SK-N-SH (cell line): ENCODE measurements around the gene C12orf42. TPM values are rescaled to one million over a fixed set of nuclear protein-coding genes. Genes with fewer than 3 reads are reported as not detected.

Experiments
- CTCF ChIA-PET: fragments of 300-600, 350-600 bp; formaldehyde crosslinking; extraction: SDS; loops from one replicate; lab custom pipeline; 2021; lab: Yijun Ruan, JAX
- POLR2A ChIA-PET: fragments of 350-600 bp; sonication (Branson Sonifier 250); formaldehyde crosslinking; extraction: SDS; loops from one replicate; lab custom pipeline; 2020; ENCODE audit warnings: antibody characterized with exemption, inconsistent platforms; lab: Yijun Ruan, JAX
- DNase-seq: peaks from one replicate; pipeline ENCODE4 v3.0.0; 2012
- H2AFZ ChIP-seq: fragments of 200-600 bp; sonication (generic); 2 replicates; pipeline ENCODE4 v1.8.1; 2016; ENCODE audit warnings: antibody characterized with exemption, mild to moderate bottlenecking, low read depth
- H3F3A ChIP-seq: fragments of 200-600 bp; sonication (generic); replicated peaks from 2 replicates; pipeline ENCODE3; 2016; ENCODE audit warnings: antibody characterized with exemption, mild to moderate bottlenecking; ENCODE audit not compliant: insufficient read depth
- H3K27ac ChIP-seq, 2 experiments: fragments of 200-500 bp in 1 of 2; fragments of 200-600 bp in 1 of 2; sonication (Bioruptor generic) in 1 of 2; sonication (generic), shearing (Covaris generic) in 1 of 2; 2 replicates each; pipeline versions ENCODE4 v1.5.1 to v1.6.1; 2014 to 2016; ENCODE audit warnings: low read depth in 2 of 2, inconsistent platforms in 1 of 2, low read length in 1 of 2, mild to moderate bottlenecking in 1 of 2, mixed read lengths in 1 of 2
- H3K27me3 ChIP-seq: fragments of 200-600 bp; sonication (generic), shearing (Covaris generic); 2 replicates; pipeline ENCODE4 v1.6.1; 2016; ENCODE audit warnings: mixed run types; ENCODE audit not compliant: insufficient read depth
- H3K36me3 ChIP-seq, 2 experiments: fragments of 200-500 bp in 1 of 2; fragments of 200-600 bp in 1 of 2; sonication (Bioruptor generic) in 1 of 2; sonication (generic) in 1 of 2; replicated peaks in 1 of 2; 2 replicates each; pipeline versions ENCODE3 to v1.5.1; 2014 to 2016; ENCODE audit warnings: low read length in 1 of 2, mild to moderate bottlenecking in 1 of 2; ENCODE audit not compliant: insufficient read depth in 2 of 2, control insufficient read depth in 1 of 2
- H3K4me1 ChIP-seq, 2 experiments: fragments of 200-500 bp in 1 of 2; fragments of 200-600 bp in 1 of 2; sonication (Bioruptor generic) in 1 of 2; sonication (generic), shearing (Covaris generic) in 1 of 2; 2 replicates each; pipeline versions ENCODE4 v1.5.1 to v1.6.1; 2014 to 2016; ENCODE audit warnings: low read depth in 1 of 2, low read length in 1 of 2, mixed run types in 1 of 2; ENCODE audit not compliant: insufficient read depth in 2 of 2, control insufficient read depth in 1 of 2
- H3K4me2 ChIP-seq: fragments of 200-600 bp; sonication (generic), shearing (Covaris generic); 2 replicates; pipeline ENCODE4 v1.6.1; 2017; ENCODE audit warnings: mixed run types
- H3K4me3 ChIP-seq, 2 experiments: fragments of 200-500 bp in 1 of 2; fragments of 200-600 bp in 1 of 2; sonication (Bioruptor generic) in 1 of 2; sonication (generic), shearing (Covaris generic) in 1 of 2; 2 replicates each; pipeline versions ENCODE4 v1.5.1 to v1.8.1; 2014 to 2016; ENCODE audit warnings: low read depth in 2 of 2, inconsistent platforms in 1 of 2, low read length in 1 of 2, mild to moderate bottlenecking in 1 of 2, mixed read lengths in 1 of 2, moderate library complexity in 1 of 2
- H3K79me2 ChIP-seq: fragments of 200-600 bp; sonication (generic); 2 replicates; pipeline ENCODE4 v1.8.1; 2017; ENCODE audit warnings: mild to moderate bottlenecking; ENCODE audit not compliant: insufficient read depth
- H3K9ac ChIP-seq: fragments of 200-600 bp; sonication (generic); 2 replicates; pipeline ENCODE4 v1.6.1; 2017; ENCODE audit warnings: mixed run types
- H3K9me2 ChIP-seq: fragments of 200-600 bp; sonication (generic); 2 replicates; pipeline ENCODE4 v1.6.1; 2017; ENCODE audit warnings: mixed run types
- H3K9me3 ChIP-seq: fragments of 200-600 bp; sonication (generic); 2 replicates; pipeline ENCODE4 v1.6.1; 2017; ENCODE audit warnings: mixed run types, mild to moderate bottlenecking, moderate library complexity
- H4K20me1 ChIP-seq: fragments of 200-600 bp; sonication (generic); 2 replicates; pipeline ENCODE4 v1.6.1; 2017; ENCODE audit warnings: mild to moderate bottlenecking, mixed run types; ENCODE audit not compliant: insufficient read depth
- CHD2 ChIP-seq: fragments of 150-350 bp; IDR thresholded peaks from 2 replicates; pipeline ENCODE4 v1.6.1; 2018; ENCODE audit warnings: low read length; ENCODE audit not compliant: partially characterized antibody
- CTCF ChIP-seq: fragments of 200-600 bp; sonication (generic); IDR thresholded peaks from 2 replicates; pipeline ENCODE4 v1.6.1; 2017; ENCODE audit warnings: antibody characterized with exemption, mild to moderate bottlenecking, moderate library complexity
- FOSL2 ChIP-seq: IDR thresholded peaks from 2 replicates; pipeline ENCODE4 v1.4.0; 2012; ENCODE audit warnings: low read depth, mild to moderate bottlenecking, moderate library complexity, borderline replicate concordance
- FOXM1 ChIP-seq: IDR thresholded peaks from 2 replicates; pipeline ENCODE4 v1.4.0; 2012; ENCODE audit warnings: low read depth, mild to moderate bottlenecking
- MAX ChIP-seq: IDR thresholded peaks from 2 replicates; pipeline ENCODE4 v1.4.0; 2012; ENCODE audit warnings: low read depth
- MXI1 ChIP-seq: IDR thresholded peaks from 2 replicates; pipeline ENCODE4 v1.6.1; 2012; ENCODE audit warnings: mild to moderate bottlenecking, low read depth, low read length, improper control_type of control experiment
- NFIC ChIP-seq: IDR thresholded peaks from 2 replicates; pipeline ENCODE4 v1.4.0; 2012; ENCODE audit warnings: borderline replicate concordance
- NRF1 ChIP-seq: IDR thresholded peaks from 2 replicates; pipeline ENCODE4 v1.6.1; 2012; ENCODE audit warnings: low read depth, mild to moderate bottlenecking, low read length
- POLR2AphosphoS5 ChIP-seq: IDR thresholded peaks from 2 replicates; pipeline ENCODE4 v1.6.1; 2012; ENCODE audit warnings: low read depth, low read length
- RAD21 ChIP-seq: IDR thresholded peaks from 2 replicates; pipeline ENCODE4 v1.6.1; 2012; ENCODE audit warnings: mild to moderate bottlenecking, low read length
- RCOR1 ChIP-seq: fragments of 150-350 bp; IDR thresholded peaks from 2 replicates; pipeline ENCODE4 v1.6.1; 2017; ENCODE audit warnings: antibody characterized with exemption, low read length
- REST ChIP-seq: IDR thresholded peaks from 2 replicates; pipeline ENCODE4 v1.6.1; 2012; ENCODE audit warnings: mild to moderate bottlenecking, low read depth, low read length, moderate library complexity
- RFX5 ChIP-seq: IDR thresholded peaks from 2 replicates; pipeline ENCODE4 v1.6.1; 2012; ENCODE audit warnings: mild to moderate bottlenecking, improper control_type of control experiment, low read length
- SMC3 ChIP-seq: IDR thresholded peaks from 2 replicates; pipeline ENCODE4 v1.6.1; 2012; ENCODE audit warnings: low read depth, low read length, improper control_type of control experiment
- TAF1 ChIP-seq: IDR thresholded peaks from 2 replicates; pipeline ENCODE4 v1.6.1; 2012; ENCODE audit warnings: low read depth, mild to moderate bottlenecking, low read length, moderate library complexity, borderline replicate concordance
- USF1 ChIP-seq: IDR thresholded peaks from 2 replicates; pipeline ENCODE4 v1.4.0; 2012; ENCODE audit warnings: low read depth, borderline replicate concordance
- USF2 ChIP-seq: fragments of 150-350 bp; IDR thresholded peaks from 2 replicates; pipeline ENCODE4 v1.6.1; 2017; ENCODE audit warnings: antibody characterized with exemption, low read length, low read depth, borderline replicate concordance
- YY1 ChIP-seq: IDR thresholded peaks from 2 replicates; pipeline ENCODE4 v1.4.0; 2012; ENCODE audit warnings: low read depth, mild to moderate bottlenecking
- WGBS: methylation state at CpG from one replicate; pipeline ENCODE4 v1.1.6; 2017; ENCODE audit warnings: low lambda C conversion rate; 5-methylcytosine and 5-hydroxymethylcytosine counted together
- polyA plus RNA-seq, 3 experiments: library from polyadenylated mRNA; depleted of rRNA; stranded (reverse); fragments of >200 nt; gene quantifications; 2 replicates each; pipeline ENCODE4 v1.2.3, GENCODE V29; 2012

Gene C12orf42
- polyA plus RNA-seq, 1 of the 3 experiments (the other 2 are of a cell fraction), result not detected

- no peak overlapping the region for H3K27ac ChIP-seq
- no peaks in the 10 kb centered on the region for H3K36me3 ChIP-seq
- H3K9me3 ChIP-seq, result no peaks in the 10 kb centered on the region
- no peaks in the 10 kb centered on the region for H3F3A ChIP-seq
- no peaks in the 10 kb centered on the region for H3K9me2 ChIP-seq
- H3K4me2 ChIP-seq, result no peak overlapping the region
- DNase-seq, result peak; percentile 54
- 66% methylated on average over 9 of the region's 14 CpGs for WGBS
- H3K27me3 ChIP-seq, result no peaks in the 10 kb centered on the region
- peak overlapping the region in 1 of 2 experiments; percentile 26; a peak in 1 of 4 replicates for H3K4me3 ChIP-seq
- no peak for TF ChIP-seq YY1
- no peak for TF ChIP-seq NRF1
- peak; percentile 65 for TF ChIP-seq RAD21
- TF ChIP-seq SMC3, result peak; percentile 36; the same call in 1 of the 2 replicates
- TF ChIP-seq USF1, result no peak
- TF ChIP-seq CTCF, result peak; percentile 39
- CTCF ChIA-PET, result interaction anchor here (1.0 to 4.7 kb wide), 8 partner anchors 12 to 621 kb away, joined by 3 to 22 read pairs (median 6); no protein-coding TSS in a partner anchor
- no peaks in the 10 kb centered on the region for H3K79me2 ChIP-seq
- no peaks in the 10 kb centered on the region for H3K4me1 ChIP-seq
- POLR2A ChIA-PET, result no interaction called here
- H4K20me1 ChIP-seq, result no peaks in the 10 kb centered on the region
- H3K9ac ChIP-seq, result no peak overlapping the region
- H2AFZ ChIP-seq, result no peak overlapping the region
Measured at GRCh38 chr12:103503546-103504480, 8.0 kb upstream of the C12orf42 start.

- Histone ChIP-seq H3K9ac (no peak overlapping the region), H4K20me1 (no peaks in the 10 kb centered on the region), H3K9me3 (no peaks in the 10 kb centered on the region), H3K4me1 (no peaks in the 10 kb centered on the region), H3K27me3 (no peaks in the 10 kb centered on the region), H3K36me3 (no peaks in the 10 kb centered on the region), H3K79me2 (no peaks in the 10 kb centered on the region), H2AFZ (no peak overlapping the region), H3K4me2 (no peak overlapping the region), H3K4me3 (no peak overlapping the region), H3K27ac (no peak overlapping the region), H3F3A (no peaks in the 10 kb centered on the region), H3K9me2 (no peaks in the 10 kb centered on the region)
- CTCF ChIA-PET, result interaction anchor here (1.3 to 4.7 kb wide), 3 partner anchors 47 to 618 kb away, joined by 3 to 22 read pairs (median 6); no protein-coding TSS in a partner anchor
- 66% methylated on average over 5 of the region's 5 CpGs for WGBS
- POLR2A ChIA-PET, result no interaction called here
- TF ChIP-seq REST (no peak), POLR2AphosphoS5 (no peak), RCOR1 (no peak), MAX (no peak), FOSL2 (no peak), FOXM1 (no peak), USF2 (no peak), NFIC (no peak), MXI1 (no peak), CHD2 (no peak), RFX5 (no peak), TAF1 (no peak)
- DNase-seq, result no peak
Measured at GRCh38 chr12:103501447-103501846, 5.7 kb upstream of the C12orf42 start.
